GM12892 (cell line): ENCODE results near the gene ABHD16B.

Source experiments
- POLR2A ChIP-seq: IDR thresholded peaks from 2 replicates; pipeline ENCODE4 v1.6.1; 2011; ENCODE audit warnings: low read depth, low read length, control low read depth
- POLR2AphosphoS5 ChIP-seq: IDR thresholded peaks from 2 replicates; pipeline ENCODE4 v1.6.1; 2011; ENCODE audit warnings: low read depth, low read length, control low read depth
- TAF1 ChIP-seq: IDR thresholded peaks from 2 replicates; pipeline ENCODE4 v1.6.1; 2011; ENCODE audit warnings: low read depth, mild to moderate bottlenecking, control low read depth, low read length, borderline replicate concordance

DNA sequence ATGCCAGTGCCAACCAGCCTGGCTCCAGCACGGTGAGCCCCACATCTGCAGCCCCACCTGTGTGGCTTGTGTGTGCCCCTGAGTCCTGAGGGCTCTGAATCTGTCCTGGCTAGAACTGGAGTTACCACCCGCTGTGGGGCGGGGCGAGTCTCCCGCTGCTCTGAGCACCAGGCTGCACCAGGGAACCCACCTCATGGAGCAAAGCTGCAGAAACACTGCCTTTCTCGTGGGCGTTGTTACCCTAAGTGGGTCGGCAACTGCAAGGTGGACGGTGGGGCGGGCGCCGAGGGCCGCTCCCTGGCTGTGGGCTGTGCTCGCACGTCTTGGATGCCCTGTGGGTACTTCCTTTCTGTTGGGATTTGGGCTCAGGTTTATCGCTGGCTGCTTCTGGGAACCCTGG, 17.5 kb upstream of the ABHD16B start:
- no peak for TF ChIP-seq POLR2A
- no peak for TF ChIP-seq POLR2AphosphoS5
- TF ChIP-seq TAF1: no peak
